CD4-positive, alpha-beta T cell treated with Interferon gamma for 1 hour (primary cell): Measurements from ENCODE around the gene VPS39.

Experiments
- DNase-seq: peaks from one replicate; pipeline ENCODE4 v3.0.0-alpha.2; 2020

VPS39 gene

GRCh38 chr15:42157981-42158765 lies 49.9 kb downstream of the VPS39 start:
- DNase-seq: no peak

DNA sequence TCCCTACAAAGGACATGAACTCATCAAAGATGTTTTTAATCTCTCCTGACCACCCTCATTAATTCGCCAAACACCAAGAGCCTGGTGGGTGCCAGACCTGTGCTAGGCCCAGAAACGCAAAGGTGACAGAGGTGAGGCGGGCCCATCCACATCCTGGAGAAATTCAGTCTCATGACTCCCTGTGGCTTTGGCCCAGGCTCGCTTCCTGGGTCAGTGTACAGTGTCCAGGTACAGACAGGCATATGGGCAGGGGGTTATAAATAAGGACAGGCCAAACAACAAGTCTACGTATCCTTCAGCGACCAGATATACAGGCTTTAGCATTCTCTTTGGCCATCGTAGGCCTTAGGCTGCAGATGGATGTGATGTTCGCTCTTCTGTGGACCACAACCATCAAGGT lies 50.7 kb downstream of the VPS39 start:
- no peak for DNase-seq

- DNase-seq: no peak
Observed at GRCh38 chr15:42156243-42156922, 51.7 kb downstream of the VPS39 start, which contains the start of gene PLA2G4F. PLA2G4F (minus strand) TSS chr15:42156636; CDS start chr15:42156549, 87 bp downstream.

DNA sequence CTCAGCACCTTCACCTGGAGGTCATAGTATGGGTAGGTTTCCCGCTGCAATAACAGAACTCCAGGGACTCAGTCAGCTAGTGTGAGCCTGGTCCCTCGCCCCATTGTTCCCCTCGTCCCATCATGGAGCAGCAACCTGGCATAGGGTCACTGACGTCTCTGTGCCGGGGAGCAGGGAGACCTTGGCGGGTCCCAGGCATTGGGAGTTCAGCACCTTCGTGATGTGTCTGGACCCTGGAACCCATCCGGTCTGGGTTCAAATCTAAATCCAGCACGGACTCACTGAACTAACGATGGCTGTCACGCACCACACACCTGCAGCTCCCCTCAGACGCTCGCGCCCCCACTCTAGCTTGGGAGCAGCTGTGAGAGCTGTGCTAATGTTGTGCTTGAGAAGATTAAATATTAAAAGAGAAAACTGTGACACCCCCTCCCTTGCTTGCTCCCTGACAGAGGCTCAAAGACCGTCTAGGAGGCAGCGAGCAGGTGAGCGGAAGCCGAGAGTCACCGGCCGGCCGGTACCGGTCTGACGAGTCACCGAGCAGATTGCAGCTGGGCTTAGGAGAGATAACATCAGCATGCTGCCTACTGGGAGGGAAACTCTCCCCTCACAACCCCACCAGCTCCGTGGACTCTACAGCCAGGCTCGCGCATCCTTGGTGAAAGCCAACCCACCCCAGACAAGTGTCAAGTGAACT lies 52.4 kb downstream of the VPS39 start:
- no peak for DNase-seq

DNA sequence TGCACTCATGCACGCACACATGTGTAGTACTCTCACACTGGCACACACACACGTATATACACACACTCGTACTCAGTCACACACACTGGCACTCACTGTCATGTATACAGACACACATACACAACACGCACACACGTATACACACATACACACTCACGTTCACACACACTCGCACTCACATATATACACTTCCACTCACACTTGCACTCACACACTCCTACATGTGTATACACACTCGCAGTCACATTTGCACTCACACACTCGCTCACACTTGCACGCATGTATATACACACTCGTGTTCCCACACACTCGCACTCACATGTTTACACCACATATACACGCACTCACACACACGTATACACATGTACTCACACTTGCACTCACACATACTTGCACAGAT lies 53.1 kb downstream of the VPS39 start:
- no peak for DNase-seq

- no peak for DNase-seq
Observed at GRCh38 chr15:42154212-42154941, 53.7 kb downstream of the VPS39 start.

- no peak for DNase-seq
Observed at GRCh38 chr15:42153874-42154211, 54.3 kb downstream of the VPS39 start.

- DNase-seq: no peak
Observed at GRCh38 chr15:42152921-42153698, 55.0 kb downstream of the VPS39 start.

- no peak for DNase-seq
Observed at GRCh38 chr15:42152196-42152920, 55.7 kb downstream of the VPS39 start.

- DNase-seq: no peak
Observed at GRCh38 chr15:42151736-42152135, 56.4 kb downstream of the VPS39 start.

GRCh38 chr15:42151141-42151561 lies 57.0 kb downstream of the VPS39 start:
- no peak for DNase-seq

DNA sequence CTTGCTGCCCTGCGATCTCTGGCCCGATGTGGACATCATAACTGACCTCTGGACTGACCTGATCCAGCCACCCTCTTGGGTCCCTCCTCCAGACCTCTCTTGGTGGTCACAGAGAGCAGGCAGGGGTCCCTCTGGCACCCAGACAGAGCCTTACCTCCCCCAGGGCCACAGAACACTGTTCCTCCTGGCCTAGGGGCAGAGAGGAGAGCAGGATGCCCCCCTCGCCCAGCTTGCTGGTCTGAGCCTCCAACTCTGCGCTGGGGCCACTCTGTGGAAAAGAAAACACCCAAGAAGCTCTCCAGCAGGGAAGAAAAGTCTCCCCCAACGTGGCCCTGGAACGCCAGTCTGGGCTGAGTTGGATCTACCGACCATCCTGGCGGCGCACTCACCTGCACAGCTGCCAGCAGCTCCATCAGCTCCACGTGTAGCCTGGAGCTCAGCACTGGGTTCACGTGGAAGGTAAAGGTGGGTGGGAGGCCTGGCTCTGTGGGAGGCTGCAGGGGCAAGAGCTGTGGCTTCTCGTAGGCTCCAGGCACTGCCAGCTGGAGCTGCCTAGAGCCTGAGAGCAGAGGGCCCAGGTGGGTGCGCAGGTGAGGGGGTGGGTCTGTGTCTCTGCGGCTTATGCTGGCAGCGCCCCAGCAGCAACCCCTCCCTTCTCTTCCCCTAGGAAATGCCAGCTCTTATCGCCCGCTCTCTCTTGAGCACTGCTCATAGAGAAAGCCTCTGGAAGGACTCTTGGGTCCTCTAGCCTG lies 57.7 kb downstream of the VPS39 start:
- no peak for DNase-seq

GRCh38 chr15:42149493-42150218 lies 58.4 kb downstream of the VPS39 start:
- no peak for DNase-seq

GRCh38 chr15:42148808-42149492 lies 59.2 kb downstream of the VPS39 start:
- DNase-seq: no peak

GRCh38 chr15:42147431-42147735 lies 60.7 kb downstream of the VPS39 start:
- no peak for DNase-seq

GRCh38 chr15:42146551-42147430 lies 61.3 kb downstream of the VPS39 start:
- no peak for DNase-seq

- DNase-seq: no peak
Observed at GRCh38 chr15:42145546-42146455, 62.3 kb downstream of the VPS39 start.
